ENCODE measurements around the gene LPIN1. TPM values are rescaled to one million over a fixed set of nuclear protein-coding genes. Genes with fewer than 3 reads are reported as not detected.
A peak's percentile ranks its signal among the peaks of the same experiment; 100 is the strongest.

Gene LPIN1
- total RNA-seq, 3 donors from 2014 or later: 29.7 to 38.4 (median 30.4) TPM

GRCh38 chr2:11784280-11784679, 37.8 kb downstream of the LPIN1 start:
- no peak for TF ChIP-seq CTCF (IDR thresholded peaks at IDR 0.05)
- DNase-seq (no peak), ATAC-seq (peak; percentile 24)
- Histone ChIP-seq H3K4me3 (no peak overlapping the region), H3K4me1 (ENCODE audit: low read depth) (peaks cover under 1% of the 10 kb centered on the region), H3K9me3 (no peaks in the 10 kb centered on the region), H3K36me3 (ENCODE audit: low read depth) (no peaks in the 10 kb centered on the region)
- intact Hi-C loops (cut with DNase I, micrococcal nuclease): loop anchor here (5.0 to 10.0 kb wide), 2 partner anchors 92 to 299 kb away; no protein-coding TSS in a partner anchor

GRCh38 chr2:11784747-11785610, 38.5 kb downstream of the LPIN1 start:
- ATAC-seq: peak; percentile 77
- Histone ChIP-seq H3K36me3 (ENCODE audit: low read depth) (no peaks in the 10 kb centered on the region), H3K4me1 (ENCODE audit: low read depth) (no peaks in the 10 kb centered on the region), H3K4me3 (no peak overlapping the region), H3K9me3 (no peaks in the 10 kb centered on the region)
- intact Hi-C loops (cut with DNase I, micrococcal nuclease): loop anchor here (5.0 to 10.0 kb wide), 2 partner anchors 93 to 300 kb away; no protein-coding TSS in a partner anchor
- peak in 2 of 3 donors; percentile 57 to 62 for DNase-seq
- peak; percentile 77 for TF ChIP-seq CTCF (IDR thresholded peaks at IDR 0.05)

- Histone ChIP-seq H3K4me3 (no peak overlapping the region), H3K9me3 (no peaks in the 10 kb centered on the region), H3K4me1 (ENCODE audit: low read depth) (no peaks in the 10 kb centered on the region), H3K36me3 (ENCODE audit: low read depth) (no peaks in the 10 kb centered on the region)
- no peak for TF ChIP-seq CTCF (IDR thresholded peaks at IDR 0.05)
- intact Hi-C loops (cut with DNase I, micrococcal nuclease): loop anchor here in 1 of 2 donors (10.0 kb wide), 1 partner anchor 301 kb away; no protein-coding TSS in a partner anchor
- DNase-seq: no peak
- ATAC-seq: no peak
These were observed 39.1 kb downstream of the LPIN1 start for GRCh38 chr2:11785611-11785940.

- TF ChIP-seq CTCF (IDR thresholded peaks at IDR 0.05): no peak
- ATAC-seq (no peak), DNase-seq (no peak)
- H3K4me3 ChIP-seq: no peak overlapping the region
- H3K4me1 ChIP-seq (ENCODE audit: low read depth): no peaks in the 10 kb centered on the region
- intact Hi-C loops (cut with DNase I, micrococcal nuclease): loop anchor here in 1 of 2 donors (10.0 kb wide), 1 partner anchor 301 kb away; no protein-coding TSS in a partner anchor
- no peaks in the 10 kb centered on the region for H3K36me3 ChIP-seq (ENCODE audit: low read depth)
- no peaks in the 10 kb centered on the region for H3K9me3 ChIP-seq
These were observed 39.8 kb downstream of the LPIN1 start for GRCh38 chr2:11786191-11786590.

- intact Hi-C loops (cut with DNase I, micrococcal nuclease): loop anchor here in 1 of 2 donors (10.0 kb wide), 1 partner anchor 302 kb away; no protein-coding TSS in a partner anchor
- no peaks in the 10 kb centered on the region for H3K36me3 ChIP-seq (ENCODE audit: low read depth)
- no peaks in the 10 kb centered on the region for H3K9me3 ChIP-seq
- no peak for ATAC-seq
- H3K4me3 ChIP-seq: no peak overlapping the region
- H3K4me1 ChIP-seq (ENCODE audit: low read depth): no peaks in the 10 kb centered on the region
- TF ChIP-seq CTCF (IDR thresholded peaks at IDR 0.05): no peak
- DNase-seq: no peak
These were observed 40.2 kb downstream of the LPIN1 start for GRCh38 chr2:11786592-11786991.

Measured in mucosa of descending colon (tissue), 3 donors.